CD4-positive, alpha-beta memory T cell (primary cell): Measurements from ENCODE around the gene ACSM6. TPM values are rescaled to one million over a fixed set of nuclear protein-coding genes. Genes with fewer than 3 reads are reported as not detected.
"Not testable (repeated sequence)": the region's sequence is repeated elsewhere in the genome, so short reads cannot be mapped to it uniquely, and the experiment has no call there.

Experiments used
- CTCF ChIA-PET: fragments of 350-600 bp; sonication (Branson Sonifier 250); formaldehyde crosslinking; loops from one replicate; lab custom pipeline; 2021; ENCODE audit warnings: inconsistent platforms; ENCODE audit not compliant: partially characterized antibody; lab: Charles Lee
- POLR2A ChIA-PET: fragments of 350-600 bp; sonication (Branson Sonifier 250); formaldehyde crosslinking; loops from one replicate; lab custom pipeline; 2021; ENCODE audit not compliant: partially characterized antibody; lab: Charles Lee
- DNase-seq, 5 donors: peaks; one replicate each; pipeline versions ENCODE4 v3.0.0 to v3.0.0-alpha.2; 2020 to 2022; ENCODE audit warnings: mixed read lengths in 1 of 5
- H3K27ac ChIP-seq: one replicate; pipeline ENCODE4 v1.7.0; 2013; ENCODE audit warnings: low read depth, low read length
- H3K27me3 ChIP-seq: 2 replicates; pipeline ENCODE4 v1.7.0; 2013; ENCODE audit warnings: mild to moderate bottlenecking, low read length, moderate library complexity; ENCODE audit not compliant: insufficient read depth
- H3K36me3 ChIP-seq: 2 replicates; pipeline ENCODE4 v1.7.0; 2013; ENCODE audit warnings: mild to moderate bottlenecking, low read length, moderate library complexity; ENCODE audit not compliant: insufficient read depth
- H3K4me1 ChIP-seq: 2 replicates; pipeline ENCODE4 v1.7.0; 2013; ENCODE audit warnings: mild to moderate bottlenecking, low read length, moderate library complexity; ENCODE audit not compliant: insufficient read depth
- H3K4me3 ChIP-seq, 2 donors: one replicate each; pipeline ENCODE4 v1.7.0; 2013; ENCODE audit warnings: low read length in 2 of 2, mild to moderate bottlenecking in 1 of 2
- H3K9me3 ChIP-seq, 2 donors: one replicate each; pipeline ENCODE4 v1.7.0; 2013; ENCODE audit warnings: low read length in 2 of 2, control low read depth in 1 of 2; ENCODE audit not compliant: control insufficient read depth in 1 of 2
- H3K27ac Mint-ChIP-seq, 7 donors: one replicate each; pipeline ENCODE4 v1.8.0; 2020 to 2021; ENCODE audit warnings: mixed read lengths in 7 of 7, mild to moderate bottlenecking in 6 of 7, inconsistent platforms in 3 of 7, moderate library complexity in 3 of 7
- H3K27me3 Mint-ChIP-seq, 2 donors: one replicate each; pipeline ENCODE4 v1.8.0; 2020 to 2021; ENCODE audit warnings: mixed read lengths in 2 of 2
- H3K36me3 Mint-ChIP-seq, 2 donors: one replicate each; pipeline ENCODE4 v1.8.0; 2020 to 2021; ENCODE audit warnings: mixed read lengths in 2 of 2, inconsistent platforms in 1 of 2, mild to moderate bottlenecking in 1 of 2
- H3K4me1 Mint-ChIP-seq, 4 donors: one replicate each; pipeline ENCODE4 v1.8.0; 2020 to 2021; ENCODE audit warnings: mixed read lengths in 4 of 4, mild to moderate bottlenecking in 1 of 4
- H3K4me3 Mint-ChIP-seq, 8 donors: one replicate each; pipeline ENCODE4 v1.8.0; 2020 to 2021; ENCODE audit warnings: mixed read lengths in 8 of 8, mild to moderate bottlenecking in 7 of 8, moderate library complexity in 6 of 8, inconsistent platforms in 3 of 8
- H3K9me3 Mint-ChIP-seq, 8 donors: one replicate each; pipeline ENCODE4 v1.8.0; 2020 to 2021; ENCODE audit warnings: mixed read lengths in 8 of 8, mild to moderate bottlenecking in 5 of 8, inconsistent platforms in 3 of 8, moderate library complexity in 1 of 8
- intact Hi-C: fragments of 100-400 bp; cut with micrococcal nuclease; formaldehyde crosslinking; loops from one replicate; pipeline ENCODE4 v1.15.1; 2023
- polyA plus RNA-seq, 2 donors: library from polyadenylated mRNA; unstranded; fragments of 300-500 nt; fragmentation: Illumina TruSeq; gene quantifications; one replicate each; pipeline ENCODE4 v1.2.3, GENCODE V29; 2021
- total RNA-seq, 2 experiments: library from RNA; stranded (reverse); gene quantifications; one replicate each; pipeline ENCODE4 v1.2.3, GENCODE V29; 2021

The ACSM6 gene
- total and polyA plus RNA-seq, 4 experiments from 2014 or later: not detected

DNA sequence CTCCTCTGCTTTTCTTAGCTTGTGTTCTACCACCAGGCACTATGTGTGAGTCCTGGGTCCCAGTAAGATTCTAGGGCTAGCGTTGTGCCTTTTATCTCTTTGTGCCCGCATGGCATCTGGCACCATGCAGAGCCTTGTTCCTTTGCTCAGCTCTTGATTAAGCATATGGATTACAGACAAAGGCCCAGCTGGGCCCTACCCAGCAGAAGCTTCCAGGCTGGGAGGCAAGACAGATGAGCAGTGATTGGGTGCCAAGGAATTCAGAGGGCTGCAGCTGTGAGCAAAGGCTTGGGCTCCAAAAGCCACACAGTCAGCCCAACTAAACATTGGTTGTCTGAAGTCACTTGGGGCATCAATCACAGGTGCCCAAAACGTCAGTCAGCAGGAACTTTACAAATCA lies 2.0 kb downstream of the ACSM6 start:
- Mint-ChIP-seq H3K4me3 (no peak overlapping the region), H3K36me3 (no peaks in the 10 kb centered on the region), H3K27me3 (peaks cover 3% of the 10 kb centered on the region in 2 donors), H3K27ac (no peak overlapping the region), H3K4me1 (no peaks in the 10 kb centered on the region), H3K9me3 (peaks cover 2 to 10% (median 4%) of the 10 kb centered on the region in 8 donors)
- H3K27me3 ChIP-seq: no peaks in the 10 kb centered on the region
- ChIA-PET POLR2A (no interaction called here), CTCF (no interaction called here)
- DNase-seq: no peak
- no peak overlapping the region for H3K27ac ChIP-seq
- no peak overlapping the region for H3K4me3 ChIP-seq
- intact Hi-C loops: no loop called here
- H3K4me1 ChIP-seq: no peaks in the 10 kb centered on the region
- no peaks in the 10 kb centered on the region for H3K36me3 ChIP-seq
- H3K9me3 ChIP-seq: no peaks in the 10 kb centered on the region

DNA sequence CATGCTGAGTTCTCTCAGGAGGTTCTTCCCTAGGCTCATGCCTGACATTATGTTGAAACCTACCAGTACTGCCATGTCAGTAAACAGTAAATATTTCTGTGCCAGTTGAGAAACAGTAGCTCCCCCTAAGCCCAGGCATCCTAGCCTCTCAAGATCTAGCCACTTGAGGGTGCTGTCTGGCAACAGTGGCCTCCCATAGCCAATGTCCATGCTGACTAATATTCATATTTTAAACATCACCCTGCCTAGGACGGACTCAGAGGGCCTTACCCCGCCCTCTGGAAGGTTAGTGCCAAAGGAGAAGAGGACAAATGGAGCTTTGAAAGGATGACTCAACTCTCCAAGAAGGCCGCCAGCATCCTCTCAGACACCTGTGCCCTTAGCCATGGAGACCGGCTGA lies 7.7 kb downstream of the ACSM6 start:
- no peaks in the 10 kb centered on the region for H3K9me3 ChIP-seq
- H3K27me3 ChIP-seq: no peaks in the 10 kb centered on the region
- DNase-seq: no peak
- CTCF ChIA-PET: no interaction called here
- Mint-ChIP-seq H3K27me3 (peaks cover 0 to 2% of the 10 kb centered on the region in 2 donors), H3K4me1 (no peaks in the 10 kb centered on the region), H3K36me3 (no peaks in the 10 kb centered on the region), H3K9me3 (peaks cover 2 to 17% (median 3%) of the 10 kb centered on the region in 8 donors), H3K4me3 (no peak overlapping the region), H3K27ac (no peak overlapping the region)
- intact Hi-C loops: no loop called here
- no peak overlapping the region for H3K27ac ChIP-seq
- POLR2A ChIA-PET: no interaction called here
- H3K4me1 ChIP-seq: no peaks in the 10 kb centered on the region
- H3K4me3 ChIP-seq: no peak overlapping the region
- H3K36me3 ChIP-seq: no peaks in the 10 kb centered on the region

DNA sequence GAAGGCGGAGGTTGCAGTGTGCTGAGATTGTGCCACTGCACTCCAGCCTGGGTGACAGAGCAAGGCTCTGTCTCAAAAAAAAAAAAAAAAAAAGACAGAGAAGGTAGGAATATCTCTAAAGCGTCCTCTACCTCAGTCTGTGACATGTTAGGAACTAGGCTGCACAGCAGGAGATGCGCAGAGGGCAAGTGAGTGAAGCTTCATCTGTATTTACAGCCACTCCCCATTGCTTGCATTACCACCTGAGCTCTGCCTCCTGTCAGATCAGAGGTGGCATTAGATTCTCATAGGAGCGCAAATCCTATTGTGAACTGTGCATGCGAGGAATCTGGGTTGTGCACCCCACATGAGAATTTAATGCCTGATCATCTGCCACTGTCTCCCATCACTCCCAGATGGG lies 8.8 kb downstream of the ACSM6 start:
- H3K27ac ChIP-seq, H3K27ac Mint-ChIP-seq, H3K27me3 ChIP-seq, CTCF ChIA-PET, H3K9me3 ChIP-seq, H3K4me3 ChIP-seq, H3K27me3 Mint-ChIP-seq, DNase-seq, H3K4me1 Mint-ChIP-seq, H3K4me3 Mint-ChIP-seq, intact Hi-C loops, H3K36me3 ChIP-seq, POLR2A ChIA-PET, H3K4me1 ChIP-seq, H3K36me3 Mint-ChIP-seq: not testable (repeated sequence)
- H3K9me3 Mint-ChIP-seq: peaks cover 2 to 17% (median 3%) of the 10 kb centered on the region in 8 donors

DNA sequence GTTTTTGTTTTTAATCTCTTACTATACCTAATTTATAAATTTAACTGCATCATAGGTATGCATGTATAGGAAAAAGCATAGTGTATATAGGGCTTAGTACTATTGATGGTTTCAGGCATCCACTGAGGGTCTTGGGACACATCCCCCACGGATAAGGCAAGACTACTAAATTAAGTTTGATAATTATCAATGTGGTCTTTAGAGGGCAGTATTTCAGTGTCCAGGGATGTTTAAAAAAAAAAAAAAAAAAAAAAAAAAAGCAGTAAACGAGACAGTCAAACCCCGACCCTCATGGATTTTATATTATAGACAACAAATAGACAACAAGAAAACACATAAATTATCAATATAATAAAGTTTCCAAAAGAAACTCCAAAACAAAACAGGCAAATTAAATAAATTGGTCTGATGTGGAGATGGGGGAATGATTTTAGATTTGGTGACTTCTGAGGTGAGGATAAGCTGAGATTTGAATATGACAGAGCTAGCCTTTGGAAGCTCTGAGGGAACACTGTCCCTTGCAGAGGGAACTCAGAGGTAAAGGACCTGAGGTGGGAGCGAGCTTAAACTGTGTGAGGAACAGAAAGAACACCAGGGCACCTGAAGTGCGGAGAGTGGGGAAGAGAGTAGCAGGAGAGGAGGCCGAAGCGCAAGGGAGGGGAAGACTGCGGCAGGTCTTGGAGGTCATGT lies 14.8 kb downstream of the ACSM6 start:
- Mint-ChIP-seq H3K4me3 (no peak overlapping the region), H3K9me3 (peaks cover 0 to 6% (median 0%) of the 10 kb centered on the region in 8 donors), H3K27ac (no peak overlapping the region), H3K27me3 (peaks cover 0 to 2% of the 10 kb centered on the region in 2 donors), H3K4me1 (no peaks in the 10 kb centered on the region), H3K36me3 (no peaks in the 10 kb centered on the region)
- POLR2A ChIA-PET: no interaction called here
- Histone ChIP-seq H3K9me3 (no peaks in the 10 kb centered on the region), H3K27me3 (no peaks in the 10 kb centered on the region), H3K4me3 (no peak overlapping the region), H3K36me3 (no peaks in the 10 kb centered on the region), H3K4me1 (no peaks in the 10 kb centered on the region), H3K27ac (no peak overlapping the region)
- DNase-seq: no peak
- CTCF ChIA-PET: no interaction called here
- intact Hi-C loops: no loop called here

DNA sequence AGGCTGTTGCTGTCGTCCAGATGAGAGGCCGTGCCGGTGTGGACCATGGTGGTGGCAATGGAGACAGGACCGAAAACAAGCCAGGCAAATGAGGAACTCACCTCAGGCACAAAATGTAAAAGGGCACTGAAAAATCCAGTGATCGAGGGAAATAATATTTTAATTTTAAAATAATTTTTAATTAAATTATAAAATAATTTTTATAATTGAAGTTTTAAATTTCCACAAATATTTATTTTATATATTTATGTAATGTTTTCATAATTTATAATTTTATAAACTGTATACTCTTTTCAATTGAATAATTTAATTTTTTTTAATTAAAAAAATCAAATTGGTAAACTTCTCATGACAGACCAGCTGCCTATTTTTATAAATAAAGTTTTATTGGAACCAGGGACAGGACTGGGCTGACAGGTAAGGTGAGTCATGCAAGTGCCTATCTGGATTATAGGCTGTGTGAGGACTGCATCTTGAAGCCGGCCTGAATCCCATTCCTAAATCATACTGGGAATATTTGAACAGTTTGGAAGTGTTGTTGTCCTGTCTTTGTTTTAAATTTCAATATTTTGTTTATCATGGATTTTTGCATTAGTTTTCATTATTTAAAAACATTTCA lies 15.6 kb downstream of the ACSM6 start:
- H3K36me3 Mint-ChIP-seq: no peaks in the 10 kb centered on the region
- ChIA-PET POLR2A (no interaction called here), CTCF (no interaction called here)
- no peaks in the 10 kb centered on the region for H3K4me1 Mint-ChIP-seq
- Histone ChIP-seq H3K4me1 (no peaks in the 10 kb centered on the region), H3K27me3 (no peaks in the 10 kb centered on the region), H3K27ac (no peak overlapping the region), H3K4me3 (no peak overlapping the region), H3K36me3 (no peaks in the 10 kb centered on the region), H3K9me3 (no peaks in the 10 kb centered on the region)
- peaks cover 0 to 6% (median 0%) of the 10 kb centered on the region in 8 donors for H3K9me3 Mint-ChIP-seq
- intact Hi-C loops: no loop called here
- no peak for DNase-seq
- no peak overlapping the region for H3K4me3 Mint-ChIP-seq
- H3K27ac Mint-ChIP-seq: no peak overlapping the region
- peaks cover 0 to 2% of the 10 kb centered on the region in 2 donors for H3K27me3 Mint-ChIP-seq

DNA sequence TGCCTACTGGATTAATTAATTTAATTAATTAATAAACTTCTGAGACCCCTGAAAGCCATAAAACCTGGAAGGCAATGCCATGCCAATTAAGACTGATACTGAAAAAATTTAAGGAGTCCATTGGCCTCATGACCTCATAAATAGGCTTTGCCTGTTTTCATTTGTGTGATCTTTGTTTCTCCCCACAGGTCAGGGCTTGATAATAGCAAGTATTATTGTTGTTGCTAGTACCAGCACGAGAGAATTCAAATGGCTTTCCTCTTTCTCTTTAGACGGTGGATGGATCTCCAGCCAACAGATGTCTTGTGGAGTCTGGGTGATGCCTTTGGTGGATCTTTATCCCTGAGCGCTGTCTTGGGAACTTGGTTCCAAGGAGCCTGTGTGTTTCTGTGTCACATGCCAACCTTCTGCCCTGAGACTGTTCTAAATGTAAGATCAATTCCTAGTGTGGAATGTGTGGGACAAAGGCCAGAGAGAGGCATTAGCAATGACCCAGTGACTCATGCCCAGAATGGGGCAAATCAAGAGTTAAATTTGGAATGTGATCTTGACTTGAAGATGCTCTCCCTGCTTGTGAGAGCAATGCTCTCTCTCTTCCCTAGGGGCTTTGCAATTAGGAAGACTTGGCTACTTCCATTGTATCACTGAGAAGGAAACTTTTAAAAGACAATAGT lies 17.7 kb downstream of the ACSM6 start:
- no peak overlapping the region for H3K4me3 Mint-ChIP-seq
- H3K27me3 Mint-ChIP-seq: peaks cover 1 to 7% of the 10 kb centered on the region in 2 donors
- intact Hi-C loops: no loop called here
- no peak overlapping the region for H3K27ac Mint-ChIP-seq
- H3K9me3 Mint-ChIP-seq: peaks cover 0 to 6% (median 2%) of the 10 kb centered on the region in 8 donors
- Histone ChIP-seq H3K9me3 (no peaks in the 10 kb centered on the region), H3K4me3 (no peak overlapping the region), H3K27me3 (no peaks in the 10 kb centered on the region), H3K4me1 (no peaks in the 10 kb centered on the region), H3K27ac (no peak overlapping the region), H3K36me3 (no peaks in the 10 kb centered on the region)
- no peaks in the 10 kb centered on the region for H3K4me1 Mint-ChIP-seq
- CTCF ChIA-PET: no interaction called here
- POLR2A ChIA-PET: no interaction called here
- DNase-seq: no peak
- no peaks in the 10 kb centered on the region for H3K36me3 Mint-ChIP-seq

DNA sequence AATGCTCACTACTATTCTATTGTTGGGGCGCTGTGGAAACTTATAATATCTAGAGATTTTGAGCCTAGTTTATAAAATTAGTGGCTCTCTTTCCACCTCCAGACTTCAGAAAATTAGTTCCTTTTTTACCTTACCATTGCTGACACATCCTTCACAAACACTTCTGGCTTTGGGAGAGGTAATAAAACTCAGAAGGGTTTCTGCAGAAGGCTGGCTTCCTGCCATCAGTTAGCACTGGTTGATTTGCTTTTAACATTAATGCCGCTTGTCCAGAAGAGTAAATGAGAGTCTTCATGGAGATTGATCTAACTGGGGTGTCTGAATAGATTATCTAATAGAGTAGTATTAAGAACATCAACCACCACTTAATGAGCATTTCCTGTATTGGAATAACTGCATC lies 20.3 kb downstream of the ACSM6 start:
- POLR2A ChIA-PET: no interaction called here
- no peak overlapping the region for H3K4me3 Mint-ChIP-seq
- peaks cover 2 to 7% of the 10 kb centered on the region in 2 donors for H3K27me3 Mint-ChIP-seq
- DNase-seq: no peak
- Histone ChIP-seq H3K27ac (no peak overlapping the region), H3K4me3 (no peak overlapping the region), H3K27me3 (no peaks in the 10 kb centered on the region), H3K36me3 (no peaks in the 10 kb centered on the region), H3K9me3 (no peaks in the 10 kb centered on the region), H3K4me1 (no peaks in the 10 kb centered on the region)
- H3K4me1 Mint-ChIP-seq: no peaks in the 10 kb centered on the region
- CTCF ChIA-PET: no interaction called here
- intact Hi-C loops: no loop called here
- peaks cover 0 to 7% (median 2%) of the 10 kb centered on the region in 8 donors for H3K9me3 Mint-ChIP-seq
- no peak overlapping the region for H3K27ac Mint-ChIP-seq
- no peaks in the 10 kb centered on the region for H3K36me3 Mint-ChIP-seq
